CD4-positive, alpha-beta memory T cell (primary cell): ENCODE results near the gene CCDC50. TPM values are rescaled to one million over a fixed set of nuclear protein-coding genes. Genes with fewer than 3 reads are reported as not detected.

Experiments
- CTCF ChIA-PET: fragments of 350-600 bp; sonication (Branson Sonifier 250); formaldehyde crosslinking; loops from one replicate; lab custom pipeline; 2021; ENCODE audit warnings: inconsistent platforms; ENCODE audit not compliant: partially characterized antibody; lab: Charles Lee
- POLR2A ChIA-PET: fragments of 350-600 bp; sonication (Branson Sonifier 250); formaldehyde crosslinking; loops from one replicate; lab custom pipeline; 2021; ENCODE audit not compliant: partially characterized antibody; lab: Charles Lee
- DNase-seq, 5 donors: peaks; one replicate each; pipeline versions ENCODE4 v3.0.0 to v3.0.0-alpha.2; 2020 to 2022; ENCODE audit warnings: mixed read lengths in 1 of 5
- H3K27ac ChIP-seq: one replicate; pipeline ENCODE4 v1.7.0; 2013; ENCODE audit warnings: low read depth, low read length
- H3K27me3 ChIP-seq: 2 replicates; pipeline ENCODE4 v1.7.0; 2013; ENCODE audit warnings: mild to moderate bottlenecking, low read length, moderate library complexity; ENCODE audit not compliant: insufficient read depth
- H3K36me3 ChIP-seq: 2 replicates; pipeline ENCODE4 v1.7.0; 2013; ENCODE audit warnings: mild to moderate bottlenecking, low read length, moderate library complexity; ENCODE audit not compliant: insufficient read depth
- H3K4me1 ChIP-seq: 2 replicates; pipeline ENCODE4 v1.7.0; 2013; ENCODE audit warnings: mild to moderate bottlenecking, low read length, moderate library complexity; ENCODE audit not compliant: insufficient read depth
- H3K4me3 ChIP-seq, 2 donors: one replicate each; pipeline ENCODE4 v1.7.0; 2013; ENCODE audit warnings: low read length in 2 of 2, mild to moderate bottlenecking in 1 of 2
- H3K9me3 ChIP-seq, 2 donors: one replicate each; pipeline ENCODE4 v1.7.0; 2013; ENCODE audit warnings: low read length in 2 of 2, control low read depth in 1 of 2; ENCODE audit not compliant: control insufficient read depth in 1 of 2
- H3K27ac Mint-ChIP-seq, 7 donors: one replicate each; pipeline ENCODE4 v1.8.0; 2020 to 2021; ENCODE audit warnings: mixed read lengths in 7 of 7, mild to moderate bottlenecking in 6 of 7, inconsistent platforms in 3 of 7, moderate library complexity in 3 of 7
- H3K27me3 Mint-ChIP-seq, 2 donors: one replicate each; pipeline ENCODE4 v1.8.0; 2020 to 2021; ENCODE audit warnings: mixed read lengths in 2 of 2
- H3K36me3 Mint-ChIP-seq, 2 donors: one replicate each; pipeline ENCODE4 v1.8.0; 2020 to 2021; ENCODE audit warnings: mixed read lengths in 2 of 2, inconsistent platforms in 1 of 2, mild to moderate bottlenecking in 1 of 2
- H3K4me1 Mint-ChIP-seq, 4 donors: one replicate each; pipeline ENCODE4 v1.8.0; 2020 to 2021; ENCODE audit warnings: mixed read lengths in 4 of 4, mild to moderate bottlenecking in 1 of 4
- H3K4me3 Mint-ChIP-seq, 8 donors: one replicate each; pipeline ENCODE4 v1.8.0; 2020 to 2021; ENCODE audit warnings: mixed read lengths in 8 of 8, mild to moderate bottlenecking in 7 of 8, moderate library complexity in 6 of 8, inconsistent platforms in 3 of 8
- H3K9me3 Mint-ChIP-seq, 8 donors: one replicate each; pipeline ENCODE4 v1.8.0; 2020 to 2021; ENCODE audit warnings: mixed read lengths in 8 of 8, mild to moderate bottlenecking in 5 of 8, inconsistent platforms in 3 of 8, moderate library complexity in 1 of 8
- intact Hi-C: fragments of 100-400 bp; cut with micrococcal nuclease; formaldehyde crosslinking; loops from one replicate; pipeline ENCODE4 v1.15.1; 2023
- polyA plus RNA-seq, 2 donors: library from polyadenylated mRNA; unstranded; fragments of 300-500 nt; fragmentation: Illumina TruSeq; gene quantifications; one replicate each; pipeline ENCODE4 v1.2.3, GENCODE V29; 2021
- total RNA-seq, 2 experiments: library from RNA; stranded (reverse); gene quantifications; one replicate each; pipeline ENCODE4 v1.2.3, GENCODE V29; 2021

CCDC50 gene
- total and polyA plus RNA-seq, 4 experiments from 2014 or later = 3.8 to 10.1 (median 7.2) TPM

DNA sequence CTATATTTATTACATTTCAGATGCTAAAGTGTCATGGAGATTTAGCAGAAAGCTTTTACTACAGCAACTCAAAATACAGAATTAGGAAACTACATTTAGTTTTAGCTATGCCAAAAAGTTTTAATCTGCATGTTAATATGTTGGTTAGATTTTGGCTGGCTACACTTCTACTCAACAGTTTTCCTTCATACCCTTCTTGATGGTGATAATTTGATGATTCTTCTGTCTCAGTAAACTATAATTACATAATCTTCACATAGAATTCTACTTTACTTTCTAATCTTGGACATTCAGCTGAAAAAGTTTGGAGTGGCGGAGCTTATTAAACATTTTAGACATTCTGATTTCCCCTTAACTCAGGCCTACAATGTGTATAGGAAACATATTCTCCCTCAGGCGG is 11.2 kb downstream of the CCDC50 start:
- H3K36me3 ChIP-seq = no peaks in the 10 kb centered on the region
- Mint-ChIP-seq H3K4me3 (no peak overlapping the region), H3K4me1 (peaks cover 0 to 16% (median 5%) of the 10 kb centered on the region in 4 donors), H3K36me3 (no peaks in the 10 kb centered on the region), H3K9me3 (no peaks in the 10 kb centered on the region), H3K27me3 (no peaks in the 10 kb centered on the region), H3K27ac (no peak overlapping the region)
- H3K4me3 ChIP-seq = no peak overlapping the region
- POLR2A ChIA-PET = interaction anchor here (0.9 kb wide), 1 partner anchor 17 kb away, joined by 3 read pairs; no protein-coding TSS in a partner anchor
- H3K27me3 ChIP-seq = no peaks in the 10 kb centered on the region
- no peak for DNase-seq
- no peaks in the 10 kb centered on the region for H3K9me3 ChIP-seq
- CTCF ChIA-PET = no interaction called here
- H3K27ac ChIP-seq = no peak overlapping the region
- no peaks in the 10 kb centered on the region for H3K4me1 ChIP-seq
- intact Hi-C loops = no loop called here

GRCh38 chr3:191340966-191341365 is 11.8 kb downstream of the CCDC50 start:
- Histone ChIP-seq H3K36me3 (no peaks in the 10 kb centered on the region), H3K9me3 (no peaks in the 10 kb centered on the region), H3K27ac (no peak overlapping the region), H3K4me1 (no peaks in the 10 kb centered on the region), H3K4me3 (no peak overlapping the region), H3K27me3 (no peaks in the 10 kb centered on the region)
- intact Hi-C loops = no loop called here
- Mint-ChIP-seq H3K27me3 (no peaks in the 10 kb centered on the region), H3K4me1 (peaks cover 0 to 17% (median 6%) of the 10 kb centered on the region in 4 donors), H3K9me3 (no peaks in the 10 kb centered on the region), H3K4me3 (no peak overlapping the region), H3K36me3 (no peaks in the 10 kb centered on the region), H3K27ac (no peak overlapping the region)
- POLR2A ChIA-PET = interaction anchor here (0.9 kb wide), 1 partner anchor 18 kb away, joined by 3 read pairs; no protein-coding TSS in a partner anchor
- CTCF ChIA-PET = no interaction called here
- no peak for DNase-seq

DNA sequence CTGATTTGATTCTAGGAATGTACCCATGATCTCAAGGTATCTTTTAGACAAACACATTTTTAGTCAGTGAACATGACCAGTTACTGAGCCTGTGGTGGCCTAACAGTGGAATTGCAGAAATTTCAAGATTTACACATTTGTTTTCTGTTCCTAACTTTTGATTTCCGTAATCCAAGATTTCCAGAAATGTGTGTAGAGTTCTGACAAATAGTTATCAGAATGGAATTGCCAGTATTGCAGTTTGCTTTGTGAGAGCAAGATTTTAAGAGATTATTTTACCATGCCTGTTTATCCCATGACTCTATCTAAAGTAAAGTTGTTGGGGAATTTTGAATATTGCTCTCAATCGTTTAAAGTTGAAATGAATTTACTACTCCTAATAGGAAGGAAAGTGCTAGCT is 12.8 kb downstream of the CCDC50 start:
- Histone ChIP-seq H3K27me3 (no peaks in the 10 kb centered on the region), H3K4me3 (no peak overlapping the region), H3K36me3 (no peaks in the 10 kb centered on the region), H3K27ac (no peak overlapping the region), H3K4me1 (no peaks in the 10 kb centered on the region), H3K9me3 (no peaks in the 10 kb centered on the region)
- H3K27ac Mint-ChIP-seq = no peak overlapping the region
- H3K27me3 Mint-ChIP-seq = no peaks in the 10 kb centered on the region
- H3K4me1 Mint-ChIP-seq = peaks cover 0 to 15% (median 6%) of the 10 kb centered on the region in 4 donors
- ChIA-PET POLR2A (no interaction called here), CTCF (no interaction called here)
- intact Hi-C loops = no loop called here
- no peak for DNase-seq
- no peaks in the 10 kb centered on the region for H3K9me3 Mint-ChIP-seq
- no peaks in the 10 kb centered on the region for H3K36me3 Mint-ChIP-seq
- H3K4me3 Mint-ChIP-seq = no peak overlapping the region

- H3K4me1 ChIP-seq = no peaks in the 10 kb centered on the region
- no peaks in the 10 kb centered on the region for H3K27me3 ChIP-seq
- intact Hi-C loops = no loop called here
- ChIA-PET CTCF (no interaction called here), POLR2A (no interaction called here)
- no peaks in the 10 kb centered on the region for H3K36me3 ChIP-seq
- H3K4me1 Mint-ChIP-seq = peaks cover 0 to 15% (median 6%) of the 10 kb centered on the region in 4 donors
- no peaks in the 10 kb centered on the region for H3K36me3 Mint-ChIP-seq
- no peak overlapping the region for H3K27ac ChIP-seq
- H3K9me3 Mint-ChIP-seq = no peaks in the 10 kb centered on the region
- H3K4me3 ChIP-seq = no peak overlapping the region
- H3K27ac Mint-ChIP-seq = no peak overlapping the region
- H3K9me3 ChIP-seq = no peaks in the 10 kb centered on the region
- H3K27me3 Mint-ChIP-seq = no peaks in the 10 kb centered on the region
- DNase-seq = no peak
- no peak overlapping the region for H3K4me3 Mint-ChIP-seq
Observed at GRCh38 chr3:191342411-191342810, 13.2 kb downstream of the CCDC50 start.

DNA sequence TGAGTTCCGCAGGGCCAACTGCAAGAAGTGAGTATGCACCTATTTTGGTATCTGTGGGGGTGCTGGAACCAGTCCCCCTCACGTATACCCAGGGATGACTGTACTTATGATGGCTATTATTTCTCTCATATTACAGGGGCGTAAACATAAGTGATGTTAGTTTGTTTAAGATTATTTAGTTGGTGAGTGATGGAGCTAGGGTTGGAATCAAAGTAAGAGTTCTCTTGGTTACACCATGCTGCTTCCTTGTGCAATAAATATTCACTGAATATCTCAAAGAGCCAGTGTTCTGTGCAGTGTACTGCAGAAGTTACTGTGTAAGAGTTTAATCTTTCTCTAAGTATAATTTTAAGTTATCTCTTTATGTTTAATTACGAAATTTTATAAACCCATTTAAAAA is 13.9 kb downstream of the CCDC50 start:
- H3K9me3 ChIP-seq = no peaks in the 10 kb centered on the region

DNA sequence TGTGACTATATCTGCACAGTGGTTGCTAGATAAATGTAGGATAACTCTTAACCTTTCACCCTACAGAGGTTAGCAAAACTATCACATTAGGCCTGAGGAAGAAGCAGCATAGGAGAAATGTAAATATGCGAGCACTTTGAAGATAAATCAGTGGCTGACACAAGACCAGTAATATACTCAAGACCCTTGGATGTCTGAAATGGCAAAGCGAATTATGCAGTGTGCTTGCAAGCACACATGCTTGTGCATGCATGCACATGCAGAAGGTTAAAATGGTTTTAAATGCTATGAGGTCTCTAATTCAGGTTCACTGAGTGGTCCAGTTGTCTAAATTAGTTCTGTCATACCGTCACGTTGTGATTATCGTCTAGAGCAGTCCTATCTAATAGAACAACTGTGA is 14.7 kb downstream of the CCDC50 start:
- POLR2A ChIA-PET = no interaction called here
- Histone ChIP-seq H3K9me3 (no peaks in the 10 kb centered on the region), H3K27me3 (no peaks in the 10 kb centered on the region), H3K4me3 (no peak overlapping the region), H3K4me1 (no peaks in the 10 kb centered on the region), H3K36me3 (no peaks in the 10 kb centered on the region), H3K27ac (no peak overlapping the region)
- no peaks in the 10 kb centered on the region for H3K27me3 Mint-ChIP-seq
- peaks cover 0 to 14% (median 6%) of the 10 kb centered on the region in 4 donors for H3K4me1 Mint-ChIP-seq
- no peak for DNase-seq
- CTCF ChIA-PET = no interaction called here
- H3K27ac Mint-ChIP-seq = no peak overlapping the region
- no peaks in the 10 kb centered on the region for H3K9me3 Mint-ChIP-seq
- intact Hi-C loops = no loop called here
- no peak overlapping the region for H3K4me3 Mint-ChIP-seq
- H3K36me3 Mint-ChIP-seq = no peaks in the 10 kb centered on the region

More for the DNA sequence above, 13.9 kb downstream of the CCDC50 start:
- H3K4me1 ChIP-seq = no peaks in the 10 kb centered on the region
- Mint-ChIP-seq H3K4me1 (peaks cover 0 to 14% (median 6%) of the 10 kb centered on the region in 4 donors), H3K36me3 (no peaks in the 10 kb centered on the region), H3K27me3 (no peaks in the 10 kb centered on the region), H3K9me3 (no peaks in the 10 kb centered on the region), H3K4me3 (no peak overlapping the region), H3K27ac (no peak overlapping the region)
- ChIA-PET CTCF (no interaction called here), POLR2A (no interaction called here)
- intact Hi-C loops = no loop called here
- no peak overlapping the region for H3K27ac ChIP-seq
- H3K36me3 ChIP-seq = no peaks in the 10 kb centered on the region
- H3K27me3 ChIP-seq = no peaks in the 10 kb centered on the region
- no peak for DNase-seq
- H3K4me3 ChIP-seq = no peak overlapping the region

GRCh38 chr3:191345334-191345733 is 16.1 kb downstream of the CCDC50 start:
- H3K4me1 Mint-ChIP-seq = peaks cover 0 to 11% (median 7%) of the 10 kb centered on the region in 4 donors
- H3K27me3 ChIP-seq = no peaks in the 10 kb centered on the region
- POLR2A ChIA-PET = interaction anchor here (0.6 kb wide), 1 partner anchor 13 kb away, joined by 5 read pairs; no protein-coding TSS in a partner anchor
- peak overlapping the region in 3 of 8 donors; percentile 6 to 47 (median 21) for H3K4me3 Mint-ChIP-seq
- DNase-seq = no peak
- H3K27me3 Mint-ChIP-seq = no peaks in the 10 kb centered on the region
- CTCF ChIA-PET = interaction anchor here (1.1 kb wide), 1 partner anchor 12 kb away, joined by 3 read pairs; no protein-coding TSS in a partner anchor
- no peaks in the 10 kb centered on the region for H3K36me3 Mint-ChIP-seq
- no peaks in the 10 kb centered on the region for H3K9me3 ChIP-seq
- H3K4me1 ChIP-seq = no peaks in the 10 kb centered on the region
- H3K27ac Mint-ChIP-seq = no peak overlapping the region
- H3K9me3 Mint-ChIP-seq = no peaks in the 10 kb centered on the region
- intact Hi-C loops = no loop called here
- H3K27ac ChIP-seq = no peak overlapping the region
- no peaks in the 10 kb centered on the region for H3K36me3 ChIP-seq
- no peak overlapping the region for H3K4me3 ChIP-seq
